Trophoblast cell (in vitro differentiated cells and primary cell): ENCODE results near the gene TLR2. TPM values are rescaled to one million over a fixed set of nuclear protein-coding genes. Genes with fewer than 3 reads are reported as not detected.
A peak's percentile ranks its signal among the peaks of the same experiment; 100 is the strongest.

Experiments
- DNase-seq, 2 donors: peaks; one replicate each; pipeline ENCODE4 v3.0.0-alpha.2; 2016
- H2AFZ ChIP-seq: 2 replicates; pipeline ENCODE4 v1.6.1; 2013; ENCODE audit warnings: low read length, moderate library complexity, mild to moderate bottlenecking; ENCODE audit not compliant: insufficient read depth, poor library complexity
- H2AK5ac ChIP-seq: 2 replicates; pipeline ENCODE4 v1.6.1; 2013; ENCODE audit warnings: mild to moderate bottlenecking, low read length
- H2BK120ac ChIP-seq: 2 replicates; pipeline ENCODE4 v1.6.1; 2013; ENCODE audit warnings: low read length, mild to moderate bottlenecking, moderate library complexity; ENCODE audit not compliant: insufficient read depth, poor library complexity
- H2BK12ac ChIP-seq: 2 replicates; pipeline ENCODE4 v1.6.1; 2013; ENCODE audit warnings: mild to moderate bottlenecking, low read length, moderate library complexity
- H2BK5ac ChIP-seq: 2 replicates; pipeline ENCODE4 v1.6.1; 2013; ENCODE audit warnings: low read length, low read depth, moderate library complexity, mild to moderate bottlenecking; ENCODE audit not compliant: poor library complexity
- H3K14ac ChIP-seq: 2 replicates; pipeline ENCODE4 v1.6.1; 2013; ENCODE audit warnings: mild to moderate bottlenecking, low read length
- H3K18ac ChIP-seq: 2 replicates; pipeline ENCODE4 v1.6.1; 2013; ENCODE audit warnings: mild to moderate bottlenecking, low read length
- H3K23ac ChIP-seq: 2 replicates; pipeline ENCODE4 v1.6.1; 2013; ENCODE audit warnings: low read length
- H3K27ac ChIP-seq: 2 replicates; pipeline ENCODE4 v1.5.1; 2013; ENCODE audit warnings: low read depth, mild to moderate bottlenecking, inconsistent platforms, low read length, moderate library complexity
- H3K27me3 ChIP-seq: 2 replicates; pipeline ENCODE4 v1.6.1; 2013; ENCODE audit warnings: inconsistent platforms, mild to moderate bottlenecking, low read length, moderate library complexity; ENCODE audit not compliant: insufficient read depth
- H3K36me3 ChIP-seq, 2 experiments: 1 replicate in 1 of 2; 2 replicates in 1 of 2; pipeline ENCODE4 v1.6.1; 2013; ENCODE audit warnings: low read length in 2 of 2, mild to moderate bottlenecking in 2 of 2, moderate library complexity in 1 of 2; ENCODE audit not compliant: insufficient read depth in 2 of 2, control insufficient read depth in 1 of 2
- H3K4ac ChIP-seq: 2 replicates; pipeline ENCODE4 v1.6.1; 2013; ENCODE audit warnings: low read depth, mild to moderate bottlenecking, low read length, moderate library complexity
- H3K4me1 ChIP-seq, 2 experiments: 1 replicate in 1 of 2; 2 replicates in 1 of 2; pipeline ENCODE4 v1.6.1; 2013; ENCODE audit warnings: low read length in 2 of 2, mild to moderate bottlenecking in 2 of 2, moderate library complexity in 1 of 2; ENCODE audit not compliant: insufficient read depth in 2 of 2, control insufficient read depth in 1 of 2
- H3K4me2 ChIP-seq: 2 replicates; pipeline ENCODE4 v1.6.1; 2013; ENCODE audit warnings: inconsistent platforms, mild to moderate bottlenecking, low read length, moderate library complexity
- H3K4me3 ChIP-seq: 2 replicates; pipeline ENCODE4 v1.5.1; 2013; ENCODE audit warnings: mild to moderate bottlenecking, low read depth, low read length, inconsistent platforms
- H3K79me1 ChIP-seq: one replicate; pipeline ENCODE4 v1.6.1; 2013; ENCODE audit warnings: low read length
- H3K79me2 ChIP-seq: 2 replicates; pipeline ENCODE4 v1.6.1; 2013; ENCODE audit warnings: low read length, mild to moderate bottlenecking; ENCODE audit not compliant: control insufficient read depth, insufficient read depth, poor library complexity
- H3K9ac ChIP-seq: 2 replicates; pipeline ENCODE4 v1.6.1; 2013; ENCODE audit warnings: mild to moderate bottlenecking, low read length
- H3K9me3 ChIP-seq: 2 replicates; pipeline ENCODE4 v1.6.1; 2013; ENCODE audit warnings: low read depth, mild to moderate bottlenecking, control low read depth, inconsistent platforms, low read length; ENCODE audit not compliant: insufficient read depth
- H4K12ac ChIP-seq: 2 replicates; pipeline ENCODE4 v1.6.1; 2013; ENCODE audit warnings: low read depth, mild to moderate bottlenecking, low read length, moderate library complexity
- H4K8ac ChIP-seq: 2 replicates; pipeline ENCODE4 v1.6.1; 2013; ENCODE audit warnings: low read depth, mild to moderate bottlenecking, low read length, moderate library complexity
- H4K91ac ChIP-seq: one replicate; pipeline ENCODE4 v1.6.1; 2013; ENCODE audit warnings: low read depth, mild to moderate bottlenecking, low read length, moderate library complexity
- WGBS: extraction: QIAGEN DNeasy Blood & Tissue Kit; methylation state at CpG from one replicate; pipeline ENCODE4 v1.1.7; 2013; ENCODE audit warnings: missing lambda C conversion rate; ENCODE audit not compliant: insufficient read length, insufficient coverage; ENCODE audit errors: extremely low coverage; 5-methylcytosine and 5-hydroxymethylcytosine counted together
- polyA plus RNA-seq: library from polyadenylated mRNA; stranded (reverse); fragments of 200-250 nt; gene quantifications from 2 replicates; pipeline ENCODE4 v1.2.3, GENCODE V29; 2013

TLR2 gene, protein sequence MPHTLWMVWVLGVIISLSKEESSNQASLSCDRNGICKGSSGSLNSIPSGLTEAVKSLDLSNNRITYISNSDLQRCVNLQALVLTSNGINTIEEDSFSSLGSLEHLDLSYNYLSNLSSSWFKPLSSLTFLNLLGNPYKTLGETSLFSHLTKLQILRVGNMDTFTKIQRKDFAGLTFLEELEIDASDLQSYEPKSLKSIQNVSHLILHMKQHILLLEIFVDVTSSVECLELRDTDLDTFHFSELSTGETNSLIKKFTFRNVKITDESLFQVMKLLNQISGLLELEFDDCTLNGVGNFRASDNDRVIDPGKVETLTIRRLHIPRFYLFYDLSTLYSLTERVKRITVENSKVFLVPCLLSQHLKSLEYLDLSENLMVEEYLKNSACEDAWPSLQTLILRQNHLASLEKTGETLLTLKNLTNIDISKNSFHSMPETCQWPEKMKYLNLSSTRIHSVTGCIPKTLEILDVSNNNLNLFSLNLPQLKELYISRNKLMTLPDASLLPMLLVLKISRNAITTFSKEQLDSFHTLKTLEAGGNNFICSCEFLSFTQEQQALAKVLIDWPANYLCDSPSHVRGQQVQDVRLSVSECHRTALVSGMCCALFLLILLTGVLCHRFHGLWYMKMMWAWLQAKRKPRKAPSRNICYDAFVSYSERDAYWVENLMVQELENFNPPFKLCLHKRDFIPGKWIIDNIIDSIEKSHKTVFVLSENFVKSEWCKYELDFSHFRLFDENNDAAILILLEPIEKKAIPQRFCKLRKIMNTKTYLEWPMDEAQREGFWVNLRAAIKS
- 0.04 and 0.06 TPM in 2 replicates for polyA plus RNA-seq

- Histone ChIP-seq H3K27ac (no peak within 1 kb of the TSS), H3K9ac (no peak within 1 kb of the TSS), H3K4me3 (peak within 1 kb of the TSS; percentile 61), H2BK5ac (no peak within 1 kb of the TSS), H2BK12ac (no peak within 1 kb of the TSS), H4K8ac (no peak within 1 kb of the TSS), H4K91ac (no peak within 1 kb of the TSS), H2AFZ (peak within 1 kb of the TSS; percentile 57), H4K12ac (no peak within 1 kb of the TSS), H3K4me2 (peak within 1 kb of the TSS; percentile 94), H3K36me3 (no peaks in the 10 kb centered on the region), H2BK120ac (no peak within 1 kb of the TSS), H3K27me3 (peaks cover 21% of the 10 kb centered on the region), H2AK5ac (no peak within 1 kb of the TSS), H3K79me2 (no peaks in the 10 kb centered on the region), H3K4ac (no peak within 1 kb of the TSS), H3K23ac (no peak within 1 kb of the TSS), H3K14ac (no peak within 1 kb of the TSS), H3K79me1 (no peaks in the 10 kb centered on the region), H3K18ac (no peak within 1 kb of the TSS), H3K9me3 (peaks cover 5% of the 10 kb centered on the region), H3K4me1 (peaks cover 11 to 13% of the 10 kb centered on the region in 2 experiments)
- no CpG with 5 or more reads among the region's 75 CpGs for WGBS
- peak in 1 of 2 donors; percentile 34 for DNase-seq
Measured at GRCh38 chr4:153684182-153684970, at the start of gene TLR2. Gene TLR2 (plus strand): TSS chr4:153684280. CDS start chr4:153702908, 18,628 bp downstream.

- Histone ChIP-seq H3K36me3 (peaks cover 12 to 15% of the 10 kb centered on the region in 2 experiments), H2BK12ac (no peak overlapping the region), H3K14ac (no peak overlapping the region), H3K27ac (no peak overlapping the region), H3K4me3 (no peak overlapping the region), H4K12ac (no peak overlapping the region), H3K18ac (no peak overlapping the region), H3K23ac (no peak overlapping the region), H3K79me1 (no peaks in the 10 kb centered on the region), H3K79me2 (no peaks in the 10 kb centered on the region), H4K8ac (no peak overlapping the region), H3K27me3 (no peaks in the 10 kb centered on the region), H2BK120ac (no peak overlapping the region), H3K4me1 (no peaks in the 10 kb centered on the region), H4K91ac (no peak overlapping the region), H3K4me2 (no peak overlapping the region), H3K9ac (no peak overlapping the region), H3K4ac (no peak overlapping the region), H2AK5ac (no peak overlapping the region), H2AFZ (no peak overlapping the region), H3K9me3 (peaks cover 8% of the 10 kb centered on the region), H2BK5ac (no peak overlapping the region)
- WGBS = no CpG with 5 or more reads among the region's 3 CpGs
- peak in 1 of 2 donors; percentile 49 for DNase-seq
Measured at GRCh38 chr4:153634738-153635353, 49.2 kb upstream of the TLR2 start.

DNA sequence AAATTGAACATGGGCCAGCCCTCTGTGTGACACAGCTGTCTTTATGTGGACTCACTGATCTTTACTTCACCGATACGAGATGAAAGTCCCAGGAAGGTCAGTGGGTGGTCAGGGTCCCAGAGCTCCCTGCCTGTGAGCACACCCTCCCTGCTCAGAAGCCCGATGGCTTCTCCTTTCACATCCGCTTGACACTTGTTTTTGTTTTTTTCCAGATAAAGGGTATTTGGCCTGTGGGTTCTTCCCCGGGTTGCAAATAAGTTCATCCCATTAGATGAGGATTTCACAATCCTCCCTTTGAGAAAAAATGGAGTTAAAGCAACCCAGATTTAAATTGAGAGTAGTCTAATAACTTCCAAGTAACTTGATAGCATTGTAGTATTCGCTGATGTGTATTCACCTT lies 48.2 kb upstream of the TLR2 start:
- no peaks in the 10 kb centered on the region for H3K4me1 ChIP-seq
- H3K79me2 ChIP-seq = no peaks in the 10 kb centered on the region
- H3K14ac ChIP-seq = no peak overlapping the region
- no peak overlapping the region for H4K12ac ChIP-seq
- no peak overlapping the region for H3K4ac ChIP-seq
- peaks cover 8% of the 10 kb centered on the region in 2 experiments for H3K36me3 ChIP-seq
- no peak overlapping the region for H2AFZ ChIP-seq
- no peak overlapping the region for H3K27ac ChIP-seq
- no peaks in the 10 kb centered on the region for H3K79me1 ChIP-seq
- DNase-seq = no peak
- H4K8ac ChIP-seq = no peak overlapping the region
- no peaks in the 10 kb centered on the region for H3K27me3 ChIP-seq
- H2AK5ac ChIP-seq = no peak overlapping the region
- no peak overlapping the region for H3K18ac ChIP-seq
- peaks cover 4% of the 10 kb centered on the region for H3K9me3 ChIP-seq
- no peak overlapping the region for H2BK5ac ChIP-seq
- H2BK12ac ChIP-seq = no peak overlapping the region
- no CpG with 5 or more reads among the region's 6 CpGs for WGBS
- H4K91ac ChIP-seq = no peak overlapping the region
- no peak overlapping the region for H2BK120ac ChIP-seq
- no peak overlapping the region for H3K23ac ChIP-seq
- H3K4me3 ChIP-seq = no peak overlapping the region
- no peak overlapping the region for H3K4me2 ChIP-seq
- H3K9ac ChIP-seq = no peak overlapping the region

- no peak overlapping the region for H3K9ac ChIP-seq
- H3K4me2 ChIP-seq = no peak overlapping the region
- no peak overlapping the region for H2BK5ac ChIP-seq
- no peak for DNase-seq
- H4K91ac ChIP-seq = no peak overlapping the region
- no peak overlapping the region for H3K18ac ChIP-seq
- peaks cover 5 to 8% of the 10 kb centered on the region in 2 experiments for H3K36me3 ChIP-seq
- H3K9me3 ChIP-seq = no peaks in the 10 kb centered on the region
- no peak overlapping the region for H3K4me3 ChIP-seq
- H3K23ac ChIP-seq = no peak overlapping the region
- WGBS = no CpG with 5 or more reads among the region's 3 CpGs
- no peak overlapping the region for H2BK120ac ChIP-seq
- H3K27ac ChIP-seq = no peak overlapping the region
- no peaks in the 10 kb centered on the region for H3K27me3 ChIP-seq
- no peak overlapping the region for H4K8ac ChIP-seq
- no peak overlapping the region for H2BK12ac ChIP-seq
- no peak overlapping the region for H3K4ac ChIP-seq
- no peak overlapping the region for H2AFZ ChIP-seq
- H3K79me2 ChIP-seq = no peaks in the 10 kb centered on the region
- H4K12ac ChIP-seq = no peak overlapping the region
- no peak overlapping the region for H2AK5ac ChIP-seq
- H3K4me1 ChIP-seq = no peaks in the 10 kb centered on the region
- H3K14ac ChIP-seq = no peak overlapping the region
- no peaks in the 10 kb centered on the region for H3K79me1 ChIP-seq
Measured at GRCh38 chr4:153637201-153637600, 46.9 kb upstream of the TLR2 start.
